HG03025 (cell line): ENCODE results near the gene MECP2.

Source experiments
- ATAC-seq: cut with Tn5 transposase; IDR thresholded peaks from one replicate; pipeline ENCODE4 v1.9.1; 2021; ENCODE audit warnings: mild to moderate bottlenecking, moderate library complexity; ENCODE audit not compliant: unreplicated experiment, low FRiP score

The MECP2 gene

DNA sequence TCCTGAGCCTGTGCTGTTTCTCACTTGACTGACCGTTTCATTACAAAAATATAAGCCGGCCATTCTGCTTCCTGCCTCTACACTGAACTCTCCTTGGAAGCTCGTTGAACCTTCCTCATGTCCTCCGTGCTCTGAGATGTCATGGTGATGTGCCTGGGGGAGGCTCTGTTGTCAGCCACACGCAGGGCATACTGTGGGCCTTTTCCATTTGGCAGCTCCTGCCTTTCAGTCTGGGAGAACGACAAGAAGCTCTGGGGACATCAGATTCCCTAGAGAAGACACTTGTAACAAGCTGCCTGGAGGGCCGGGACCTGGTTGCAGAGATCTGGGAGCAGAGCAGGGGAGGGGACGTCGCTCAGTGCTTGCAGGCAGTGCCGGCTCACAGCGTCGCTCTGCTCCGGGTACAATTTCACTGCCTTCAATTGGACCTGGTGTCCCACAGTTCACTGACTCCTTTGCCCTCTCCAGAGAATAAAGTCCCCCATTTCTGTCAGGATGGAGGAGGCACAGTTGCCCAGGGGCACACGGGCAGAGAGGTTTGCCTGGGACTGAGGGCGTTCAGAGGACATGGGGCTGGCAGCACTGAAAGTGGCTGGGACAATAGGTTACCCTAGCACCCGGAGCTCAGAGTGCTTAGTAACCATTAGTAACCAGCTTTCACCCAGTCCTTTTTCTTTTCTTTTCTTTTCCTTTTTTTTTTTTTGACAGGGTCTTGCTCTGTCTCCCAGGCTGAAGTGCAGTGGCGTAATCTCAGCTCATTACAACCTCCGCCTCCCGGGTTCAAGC lies 19.1 kb upstream of the MECP2 start:
- ATAC-seq, result no peak

DNA sequence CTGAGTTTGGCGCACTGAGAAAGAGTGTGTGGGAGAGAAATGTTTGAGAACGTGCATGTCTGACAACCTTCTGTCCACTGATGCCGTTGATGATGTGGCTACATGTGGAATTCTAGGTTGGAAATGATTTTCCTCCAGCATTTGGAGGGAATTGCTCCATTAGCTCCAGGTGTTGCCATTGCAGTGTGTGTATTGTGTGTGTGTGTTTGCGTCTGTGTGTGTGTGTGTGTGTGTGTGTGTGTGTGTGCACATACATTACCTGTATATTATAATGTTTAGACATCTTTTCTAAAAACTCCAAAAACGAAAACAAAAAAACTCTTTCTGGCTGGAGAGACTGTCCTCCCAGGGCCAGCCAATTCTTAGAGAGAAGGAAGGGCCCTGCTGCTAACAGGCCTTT lies 18.2 kb upstream of the MECP2 start:
- no peak for ATAC-seq

DNA sequence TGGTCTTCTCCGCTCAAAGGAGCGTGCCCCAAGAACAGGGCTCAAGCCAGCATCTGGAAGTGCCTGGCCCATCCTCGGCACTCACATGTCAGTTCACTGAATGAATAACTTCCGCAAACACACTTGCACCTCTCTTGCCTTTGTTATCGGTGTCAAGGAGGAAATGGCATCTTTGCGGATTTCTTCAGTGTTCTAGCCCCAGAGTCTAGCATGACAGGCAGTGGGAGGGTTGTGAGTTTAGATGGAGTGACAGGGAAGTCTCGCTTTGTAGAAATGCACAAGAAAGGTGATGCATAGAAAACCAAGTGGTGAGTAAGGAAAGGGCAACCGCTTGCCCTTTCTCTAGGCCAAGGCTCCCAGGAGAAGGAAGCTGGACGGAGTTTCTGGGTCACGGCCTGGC lies 17.6 kb upstream of the MECP2 start:
- ATAC-seq, result no peak

DNA sequence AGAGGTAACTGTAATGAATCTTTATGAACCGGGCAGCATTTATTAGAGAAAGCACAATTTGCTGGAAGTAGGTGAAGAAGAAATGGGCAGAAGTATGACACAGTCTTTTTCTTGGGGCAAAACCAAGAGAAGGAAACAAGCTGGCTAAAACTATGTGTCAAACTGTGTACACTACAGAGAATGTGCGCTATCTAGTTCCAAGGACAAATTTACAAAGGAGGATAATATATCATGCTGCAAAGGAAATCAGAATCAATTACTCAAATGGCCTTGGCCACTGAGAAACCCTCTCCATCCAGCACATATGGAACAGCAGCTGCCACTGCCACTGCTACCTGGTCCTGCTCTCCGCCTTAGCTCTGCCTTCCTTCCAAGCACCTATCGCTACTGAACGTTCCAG lies 17.1 kb upstream of the MECP2 start:
- ATAC-seq, result no peak

- ATAC-seq, result no peak
Observed at GRCh38 chrX:154113729-154114128, 16.2 kb upstream of the MECP2 start.

- ATAC-seq, result no peak
Observed at GRCh38 chrX:154098551-154098950, 1.0 kb upstream of the MECP2 start.

DNA sequence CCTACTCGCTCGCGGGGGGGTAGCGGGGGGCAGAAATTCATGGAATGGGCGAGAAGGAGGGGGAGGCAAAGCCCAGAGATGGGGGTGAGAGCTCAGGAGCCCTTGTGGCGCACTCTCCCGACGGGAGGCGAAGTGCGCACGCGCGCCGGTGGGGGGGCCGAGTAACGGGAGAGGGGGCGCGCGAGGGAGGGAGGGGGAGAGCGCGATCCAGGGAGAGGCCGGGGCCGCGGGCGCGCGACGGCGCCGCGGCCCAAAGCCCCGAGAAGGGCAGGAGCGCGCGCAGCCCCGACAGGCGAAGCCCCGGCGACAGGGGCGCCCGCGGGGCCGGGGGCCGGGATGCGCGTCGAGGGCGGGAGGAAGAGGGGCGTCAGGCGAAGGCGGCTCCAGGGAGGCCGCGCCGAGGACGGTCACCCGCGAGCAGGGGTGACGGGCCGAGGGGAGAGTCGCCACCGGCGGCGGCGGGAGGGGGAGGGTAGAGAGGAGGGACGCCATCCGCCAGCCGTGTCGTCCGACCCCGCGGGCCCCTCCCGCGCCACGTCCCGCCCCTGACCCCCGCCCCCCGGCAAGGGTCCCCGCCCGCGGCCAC lies 421 bp downstream of the MECP2 start:
- peak; percentile 33 for ATAC-seq

- ATAC-seq, result no peak
Observed at GRCh38 chrX:154096140-154097002, 1.1 kb downstream of the MECP2 start.

GRCh38 chrX:154094833-154095232 lies 2.7 kb downstream of the MECP2 start:
- ATAC-seq, result no peak

- ATAC-seq, result no peak
Observed at GRCh38 chrX:154093965-154094364, 3.6 kb downstream of the MECP2 start.

- ATAC-seq, result no peak
Observed at GRCh38 chrX:154092371-154092770, 5.1 kb downstream of the MECP2 start.

- no peak for ATAC-seq
Observed at GRCh38 chrX:154091678-154092077, 5.8 kb downstream of the MECP2 start.

- ATAC-seq, result no peak
Observed at GRCh38 chrX:154090731-154091130, 6.8 kb downstream of the MECP2 start.

DNA sequence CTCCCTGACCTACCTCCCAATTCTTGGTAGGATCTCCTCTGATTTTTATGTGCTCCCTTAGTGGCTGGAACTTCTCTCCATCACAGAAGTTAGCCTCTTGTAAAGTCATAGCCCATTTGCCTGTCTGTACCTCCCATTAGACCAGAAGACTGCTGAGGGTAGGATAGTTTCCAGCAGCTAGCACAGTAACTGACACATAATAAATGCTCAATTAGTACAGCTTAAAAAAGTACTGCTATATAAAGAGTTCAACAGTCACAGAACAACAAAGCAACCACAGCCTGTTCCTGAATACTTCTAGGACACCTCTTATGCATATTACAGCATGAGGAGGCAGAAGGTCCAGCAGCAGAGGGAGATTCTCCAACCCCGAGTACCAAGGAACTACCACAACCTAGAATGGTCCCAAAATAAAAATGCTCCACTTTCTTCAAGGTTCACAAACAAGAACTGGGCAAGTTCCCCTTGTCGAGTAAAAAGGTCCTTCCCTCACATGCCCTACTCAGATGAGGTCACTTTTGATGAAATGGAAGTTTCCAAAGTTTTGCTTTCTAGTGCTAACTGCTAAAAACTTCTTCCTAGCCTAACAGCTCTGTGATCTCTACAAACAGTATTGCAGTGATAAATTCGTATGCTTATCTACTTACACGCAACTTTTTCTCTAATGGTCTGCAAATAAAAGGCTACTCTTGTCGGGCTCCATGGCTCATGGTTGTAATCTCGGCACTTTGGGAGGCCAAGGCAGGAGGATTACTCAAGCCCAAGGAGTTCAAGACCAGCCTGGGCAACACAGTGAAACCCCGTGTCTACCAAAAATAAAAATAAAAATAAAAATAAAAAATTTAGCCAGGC lies 12.8 kb downstream of the MECP2 start:
- no peak for ATAC-seq

- ATAC-seq, result no peak
Observed at GRCh38 chrX:154083126-154083517, 14.4 kb downstream of the MECP2 start.

DNA sequence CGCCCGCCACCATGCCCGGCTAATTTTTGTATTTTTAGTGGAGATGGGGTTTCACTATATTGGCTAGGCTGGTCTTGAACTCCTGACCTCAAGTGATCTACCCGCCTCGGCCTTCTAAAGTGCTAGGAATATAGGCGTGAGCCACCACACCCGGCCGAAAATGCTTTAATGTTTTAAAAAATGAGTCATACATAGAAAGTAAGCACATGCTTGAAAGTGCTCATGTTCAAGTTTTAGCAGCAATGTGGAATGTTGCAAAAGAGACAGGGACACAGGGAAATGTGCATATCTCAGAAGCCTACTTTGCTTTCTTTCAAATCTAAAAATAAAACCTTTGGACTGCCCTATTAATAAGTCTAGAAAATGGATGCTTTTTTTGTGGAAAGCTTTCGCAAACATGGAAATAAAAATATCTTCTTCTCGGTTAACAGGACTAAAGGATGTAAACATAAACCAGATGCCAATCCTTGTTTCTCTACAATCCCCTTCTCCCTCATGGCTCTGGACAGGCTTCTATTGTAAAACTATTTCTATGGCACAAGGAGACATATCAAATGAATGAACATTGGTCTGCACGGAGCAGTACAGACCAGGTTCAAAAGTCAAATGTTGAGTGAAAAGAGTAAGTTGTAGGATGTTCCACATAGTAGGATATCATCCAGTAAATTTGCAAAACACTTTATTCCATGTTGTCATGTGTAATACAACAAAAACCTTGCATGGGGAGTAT lies 15.0 kb downstream of the MECP2 start:
- ATAC-seq, result no peak

DNA sequence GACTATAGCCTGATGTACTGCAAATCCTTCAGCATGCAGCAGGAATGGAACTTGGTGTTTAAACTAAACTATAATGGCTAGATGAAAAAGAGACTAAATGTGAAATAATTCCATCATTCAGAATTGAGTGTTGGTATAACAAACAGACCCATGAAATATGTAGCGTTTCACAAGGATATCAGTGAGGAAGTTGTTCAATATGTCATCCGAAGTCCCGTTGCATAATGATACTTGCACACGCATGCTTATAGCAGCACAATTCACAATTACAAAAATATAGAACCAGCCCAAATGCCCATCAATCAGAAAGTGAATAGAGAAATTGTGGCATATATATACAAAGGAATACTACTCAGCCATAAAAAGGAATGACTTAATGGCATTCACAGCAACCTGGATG lies 20.4 kb downstream of the MECP2 start:
- no peak for ATAC-seq

GRCh38 chrX:154074199-154074598 lies 23.3 kb downstream of the MECP2 start:
- no peak for ATAC-seq

- no peak for ATAC-seq
Observed at GRCh38 chrX:154072192-154072591, 25.3 kb downstream of the MECP2 start.

- no peak for ATAC-seq
Observed at GRCh38 chrX:154068560-154068959, 29.0 kb downstream of the MECP2 start.
